ENCODE results near the gene SP4. TPM values are rescaled to one million over a fixed set of nuclear protein-coding genes. Genes with fewer than 3 reads are reported as not detected.
A peak's percentile ranks its signal among the peaks of the same experiment; 100 is the strongest.

The SP4 gene
- total RNA-seq, 2 experiments from 2014 or later: 18.4 to 19.0 TPM

- Mint-ChIP-seq H3K9me3 (no peaks in the 10 kb centered on the region), H3K27ac (no peak overlapping the region), H3K27me3 (no peaks in the 10 kb centered on the region), H3K4me3 (no peak overlapping the region), H3K36me3 (no peaks in the 10 kb centered on the region), H3K4me1 (ENCODE audit: low read depth) (peaks cover 8% of the 10 kb centered on the region)
- POLR2A ChIA-PET: no interaction called here
- CTCF ChIA-PET: interaction anchor here (1.0 kb wide), 1 partner anchor 167 kb away, joined by 4 read pairs; no protein-coding TSS in a partner anchor
- no peak for DNase-seq
- intact Hi-C loops (cut with micrococcal nuclease): no loop called here
Observed at GRCh38 chr7:21422751-21423150, 5.1 kb upstream of the SP4 start.

- Mint-ChIP-seq H3K4me3 (no peak overlapping the region), H3K27me3 (no peaks in the 10 kb centered on the region), H3K9me3 (no peaks in the 10 kb centered on the region), H3K36me3 (peaks cover 15% of the 10 kb centered on the region), H3K4me1 (ENCODE audit: low read depth) (peaks cover 24% of the 10 kb centered on the region), H3K27ac (no peak overlapping the region)
- CTCF ChIA-PET: no interaction called here
- intact Hi-C loops (cut with micrococcal nuclease): loop anchor here (5.0 kb wide), 2 partner anchors 163 to 1587 kb away; partner anchors contain the start of gene HYCC1
- DNase-seq: no peak
- POLR2A ChIA-PET: no interaction called here
Observed at GRCh38 chr7:21425290-21425689, 2.6 kb upstream of the SP4 start.

GRCh38 chr7:21426286-21427181, 1.3 kb upstream of the SP4 start:
- peak overlapping the region; percentile 71 for H3K4me3 Mint-ChIP-seq
- H3K27ac Mint-ChIP-seq: peak overlapping the region; percentile 67
- H3K4me1 Mint-ChIP-seq (ENCODE audit: low read depth): peaks cover 31% of the 10 kb centered on the region
- no peaks in the 10 kb centered on the region for H3K9me3 Mint-ChIP-seq
- DNase-seq: peak; percentile 11
- H3K36me3 Mint-ChIP-seq: peaks cover 17% of the 10 kb centered on the region
- ChIA-PET CTCF (interaction anchor here (0.8 to 2.1 kb wide), 4 partner anchors 74 to 171 kb away, joined by 3 to 8 read pairs (median 3); no protein-coding TSS in a partner anchor), POLR2A (interaction anchor here (0.5 to 1.8 kb wide), 8 partner anchors 15 to 519 kb away, joined by 3 to 14 read pairs (median 3); no protein-coding TSS in a partner anchor)
- intact Hi-C loops (cut with micrococcal nuclease): loop anchor here (1.0 to 5.0 kb wide), 7 partner anchors 62 to 1718 kb away; partner anchors contain the start of genes HYCC1 and POLR1F
- H3K27me3 Mint-ChIP-seq: no peaks in the 10 kb centered on the region

- Mint-ChIP-seq H3K27me3 (no peaks in the 10 kb centered on the region), H3K9me3 (no peaks in the 10 kb centered on the region), H3K4me3 (peak overlapping the region; percentile 98), H3K27ac (peak overlapping the region; percentile 99), H3K36me3 (peaks cover 17% of the 10 kb centered on the region), H3K4me1 (ENCODE audit: low read depth) (peaks cover 37% of the 10 kb centered on the region)
- peak; percentile 99 for DNase-seq
- POLR2A ChIA-PET: interaction anchor here (0.5 to 1.8 kb wide), 12 partner anchors 14 to 518 kb away, joined by 3 to 14 read pairs (median 3); no protein-coding TSS in a partner anchor
- CTCF ChIA-PET: interaction anchor here (0.8 to 2.1 kb wide), 6 partner anchors 10 to 172 kb away, joined by 3 to 8 read pairs (median 3); no protein-coding TSS in a partner anchor
- intact Hi-C loops (cut with micrococcal nuclease): loop anchor here (1.0 to 5.0 kb wide), 7 partner anchors 63 to 1719 kb away; partner anchors contain the start of genes HYCC1 and POLR1F
Observed at GRCh38 chr7:21427182-21427870, 557 bp upstream of the SP4 start.

- POLR2A ChIA-PET: no interaction called here
- intact Hi-C loops (cut with micrococcal nuclease): loop anchor here (2.0 to 5.0 kb wide), 3 partner anchors 166 to 1584 kb away; partner anchors contain the start of genes CDCA7L and HYCC1
- Mint-ChIP-seq H3K27ac (peak overlapping the region; percentile 85), H3K4me1 (ENCODE audit: low read depth) (peaks cover 50% of the 10 kb centered on the region), H3K36me3 (peaks cover 25% of the 10 kb centered on the region), H3K27me3 (no peaks in the 10 kb centered on the region), H3K9me3 (no peaks in the 10 kb centered on the region), H3K4me3 (peak overlapping the region; percentile 93)
- DNase-seq: no peak
- CTCF ChIA-PET: interaction anchor here (0.8 kb wide), 1 partner anchor 173 kb away, joined by 3 read pairs; no protein-coding TSS in a partner anchor
Observed at GRCh38 chr7:21428659-21428941, 717 bp downstream of the SP4 start.

- Mint-ChIP-seq H3K27me3 (no peaks in the 10 kb centered on the region), H3K36me3 (peaks cover 25% of the 10 kb centered on the region), H3K4me1 (ENCODE audit: low read depth) (peaks cover 54% of the 10 kb centered on the region), H3K27ac (peak overlapping the region; percentile 51), H3K9me3 (no peaks in the 10 kb centered on the region), H3K4me3 (peak overlapping the region; percentile 93)
- CTCF ChIA-PET: interaction anchor here (0.8 kb wide), 1 partner anchor 173 kb away, joined by 3 read pairs; no protein-coding TSS in a partner anchor
- POLR2A ChIA-PET: no interaction called here
- no peak for DNase-seq
- intact Hi-C loops (cut with micrococcal nuclease): loop anchor here (2.0 to 5.0 kb wide), 3 partner anchors 167 to 1583 kb away; partner anchors contain the start of genes CDCA7L and HYCC1
Observed at GRCh38 chr7:21429021-21429420, 1.1 kb downstream of the SP4 start.

- Mint-ChIP-seq H3K36me3 (peaks cover 27% of the 10 kb centered on the region), H3K27ac (no peak overlapping the region), H3K9me3 (no peaks in the 10 kb centered on the region), H3K4me1 (ENCODE audit: low read depth) (peaks cover 62% of the 10 kb centered on the region), H3K27me3 (no peaks in the 10 kb centered on the region), H3K4me3 (peak overlapping the region; percentile 93)
- CTCF ChIA-PET: interaction anchor here (1.1 kb wide), 2 partner anchors 168 to 175 kb away, joined by 3 read pairs; no protein-coding TSS in a partner anchor
- intact Hi-C loops (cut with micrococcal nuclease): loop anchor here (2.0 to 5.0 kb wide), 3 partner anchors 168 to 1582 kb away; partner anchors contain the start of genes CDCA7L and HYCC1
- POLR2A ChIA-PET: no interaction called here
- DNase-seq: no peak
Observed at GRCh38 chr7:21429786-21430574, 2.1 kb downstream of the SP4 start.

- no peak for DNase-seq
Observed at GRCh38 chr7:21430575-21430954, 2.7 kb downstream of the SP4 start.

GRCh38 chr7:21443149-21443841, 15.4 kb downstream of the SP4 start:
- Mint-ChIP-seq H3K27me3 (no peaks in the 10 kb centered on the region), H3K36me3 (peaks cover 31% of the 10 kb centered on the region), H3K4me3 (no peak overlapping the region), H3K9me3 (no peaks in the 10 kb centered on the region), H3K27ac (no peak overlapping the region), H3K4me1 (ENCODE audit: low read depth) (peaks cover 48% of the 10 kb centered on the region)
- ChIA-PET POLR2A (no interaction called here), CTCF (no interaction called here)
- intact Hi-C loops (cut with micrococcal nuclease): no loop called here
- no peak for DNase-seq

More at GRCh38 chr7:21430575-21430954, 2.7 kb downstream of the SP4 start:
- Mint-ChIP-seq H3K27ac (no peak overlapping the region), H3K36me3 (peaks cover 28% of the 10 kb centered on the region), H3K27me3 (no peaks in the 10 kb centered on the region), H3K9me3 (no peaks in the 10 kb centered on the region), H3K4me3 (peak overlapping the region; percentile 24), H3K4me1 (ENCODE audit: low read depth) (peaks cover 65% of the 10 kb centered on the region)
- POLR2A ChIA-PET: no interaction called here
- intact Hi-C loops (cut with micrococcal nuclease): no loop called here
- CTCF ChIA-PET: interaction anchor here (1.1 kb wide), 2 partner anchors 169 to 175 kb away, joined by 3 read pairs; no protein-coding TSS in a partner anchor

GRCh38 chr7:21448974-21449373, 21.1 kb downstream of the SP4 start:
- ChIA-PET POLR2A (no interaction called here), CTCF (no interaction called here)
- intact Hi-C loops (cut with micrococcal nuclease): no loop called here
- no peaks in the 10 kb centered on the region for H3K27me3 Mint-ChIP-seq
- no peak overlapping the region for H3K4me3 Mint-ChIP-seq
- H3K36me3 Mint-ChIP-seq: peaks cover 51% of the 10 kb centered on the region
- peaks cover 45% of the 10 kb centered on the region for H3K4me1 Mint-ChIP-seq (ENCODE audit: low read depth)
- H3K9me3 Mint-ChIP-seq: peaks cover 13% of the 10 kb centered on the region
- no peak for DNase-seq
- no peak overlapping the region for H3K27ac Mint-ChIP-seq

- Mint-ChIP-seq H3K4me3 (no peak overlapping the region), H3K27ac (no peak overlapping the region)
- CTCF ChIA-PET: no interaction called here
Observed at GRCh38 chr7:21450076-21450475, 22.2 kb downstream of the SP4 start.

More at GRCh38 chr7:21450076-21450475, 22.2 kb downstream of the SP4 start:
- H3K9me3 Mint-ChIP-seq: peaks cover 21% of the 10 kb centered on the region
- H3K27me3 Mint-ChIP-seq: no peaks in the 10 kb centered on the region
- POLR2A ChIA-PET: no interaction called here
- peaks cover 42% of the 10 kb centered on the region for H3K4me1 Mint-ChIP-seq (ENCODE audit: low read depth)
- intact Hi-C loops (cut with micrococcal nuclease): no loop called here
- DNase-seq: no peak
- peaks cover 56% of the 10 kb centered on the region for H3K36me3 Mint-ChIP-seq

Data from activated CD4-positive, alpha-beta memory T cell treated with anti-CD3 and anti-CD28 coated beads for 36 hours (primary cell).